Trophoblast cell (in vitro differentiated cells and primary cell): ENCODE results near the gene RAB15.

Source experiments
- DNase-seq, 2 donors: peaks; one replicate each; pipeline ENCODE4 v3.0.0-alpha.2; 2016
- H2AFZ ChIP-seq: 2 replicates; pipeline ENCODE4 v1.6.1; 2013; ENCODE audit warnings: low read length, moderate library complexity, mild to moderate bottlenecking; ENCODE audit not compliant: insufficient read depth, poor library complexity
- H2AK5ac ChIP-seq: 2 replicates; pipeline ENCODE4 v1.6.1; 2013; ENCODE audit warnings: mild to moderate bottlenecking, low read length
- H2BK120ac ChIP-seq: 2 replicates; pipeline ENCODE4 v1.6.1; 2013; ENCODE audit warnings: low read length, mild to moderate bottlenecking, moderate library complexity; ENCODE audit not compliant: insufficient read depth, poor library complexity
- H2BK12ac ChIP-seq: 2 replicates; pipeline ENCODE4 v1.6.1; 2013; ENCODE audit warnings: mild to moderate bottlenecking, low read length, moderate library complexity
- H2BK5ac ChIP-seq: 2 replicates; pipeline ENCODE4 v1.6.1; 2013; ENCODE audit warnings: low read length, low read depth, moderate library complexity, mild to moderate bottlenecking; ENCODE audit not compliant: poor library complexity
- H3K14ac ChIP-seq: 2 replicates; pipeline ENCODE4 v1.6.1; 2013; ENCODE audit warnings: mild to moderate bottlenecking, low read length
- H3K18ac ChIP-seq: 2 replicates; pipeline ENCODE4 v1.6.1; 2013; ENCODE audit warnings: mild to moderate bottlenecking, low read length
- H3K23ac ChIP-seq: 2 replicates; pipeline ENCODE4 v1.6.1; 2013; ENCODE audit warnings: low read length
- H3K27ac ChIP-seq: 2 replicates; pipeline ENCODE4 v1.5.1; 2013; ENCODE audit warnings: low read depth, mild to moderate bottlenecking, inconsistent platforms, low read length, moderate library complexity
- H3K27me3 ChIP-seq: 2 replicates; pipeline ENCODE4 v1.6.1; 2013; ENCODE audit warnings: inconsistent platforms, mild to moderate bottlenecking, low read length, moderate library complexity; ENCODE audit not compliant: insufficient read depth
- H3K36me3 ChIP-seq, 2 experiments: 1 replicate in 1 of 2; 2 replicates in 1 of 2; pipeline ENCODE4 v1.6.1; 2013; ENCODE audit warnings: low read length in 2 of 2, mild to moderate bottlenecking in 2 of 2, moderate library complexity in 1 of 2; ENCODE audit not compliant: insufficient read depth in 2 of 2, control insufficient read depth in 1 of 2
- H3K4ac ChIP-seq: 2 replicates; pipeline ENCODE4 v1.6.1; 2013; ENCODE audit warnings: low read depth, mild to moderate bottlenecking, low read length, moderate library complexity
- H3K4me1 ChIP-seq, 2 experiments: 1 replicate in 1 of 2; 2 replicates in 1 of 2; pipeline ENCODE4 v1.6.1; 2013; ENCODE audit warnings: low read length in 2 of 2, mild to moderate bottlenecking in 2 of 2, moderate library complexity in 1 of 2; ENCODE audit not compliant: insufficient read depth in 2 of 2, control insufficient read depth in 1 of 2
- H3K4me2 ChIP-seq: 2 replicates; pipeline ENCODE4 v1.6.1; 2013; ENCODE audit warnings: inconsistent platforms, mild to moderate bottlenecking, low read length, moderate library complexity
- H3K4me3 ChIP-seq: 2 replicates; pipeline ENCODE4 v1.5.1; 2013; ENCODE audit warnings: mild to moderate bottlenecking, low read depth, low read length, inconsistent platforms
- H3K79me1 ChIP-seq: one replicate; pipeline ENCODE4 v1.6.1; 2013; ENCODE audit warnings: low read length
- H3K79me2 ChIP-seq: 2 replicates; pipeline ENCODE4 v1.6.1; 2013; ENCODE audit warnings: low read length, mild to moderate bottlenecking; ENCODE audit not compliant: control insufficient read depth, insufficient read depth, poor library complexity
- H3K9ac ChIP-seq: 2 replicates; pipeline ENCODE4 v1.6.1; 2013; ENCODE audit warnings: mild to moderate bottlenecking, low read length
- H3K9me3 ChIP-seq: 2 replicates; pipeline ENCODE4 v1.6.1; 2013; ENCODE audit warnings: low read depth, mild to moderate bottlenecking, control low read depth, inconsistent platforms, low read length; ENCODE audit not compliant: insufficient read depth
- H4K12ac ChIP-seq: 2 replicates; pipeline ENCODE4 v1.6.1; 2013; ENCODE audit warnings: low read depth, mild to moderate bottlenecking, low read length, moderate library complexity
- H4K8ac ChIP-seq: 2 replicates; pipeline ENCODE4 v1.6.1; 2013; ENCODE audit warnings: low read depth, mild to moderate bottlenecking, low read length, moderate library complexity
- H4K91ac ChIP-seq: one replicate; pipeline ENCODE4 v1.6.1; 2013; ENCODE audit warnings: low read depth, mild to moderate bottlenecking, low read length, moderate library complexity
- WGBS: extraction: QIAGEN DNeasy Blood & Tissue Kit; methylation state at CpG from one replicate; pipeline ENCODE4 v1.1.7; 2013; ENCODE audit warnings: missing lambda C conversion rate; ENCODE audit not compliant: insufficient read length, insufficient coverage; ENCODE audit errors: extremely low coverage; 5-methylcytosine and 5-hydroxymethylcytosine counted together

RAB15 gene

GRCh38 chr14:64937171-64937820 is 34.8 kb downstream of the RAB15 start:
- no peak overlapping the region for H3K14ac ChIP-seq
- H4K12ac ChIP-seq, result no peak overlapping the region
- no peaks in the 10 kb centered on the region for H3K27me3 ChIP-seq
- no peaks in the 10 kb centered on the region for H3K79me2 ChIP-seq
- no peak overlapping the region for H2BK5ac ChIP-seq
- H2AFZ ChIP-seq, result no peak overlapping the region
- H3K4me2 ChIP-seq, result no peak overlapping the region
- H3K27ac ChIP-seq, result no peak overlapping the region
- H3K9ac ChIP-seq, result no peak overlapping the region
- no CpG with 5 or more reads among the region's 1 CpG for WGBS
- peaks cover 5 to 6% of the 10 kb centered on the region in 2 experiments for H3K36me3 ChIP-seq
- no peak overlapping the region for H2AK5ac ChIP-seq
- no peak overlapping the region for H3K4me3 ChIP-seq
- no peaks in the 10 kb centered on the region for H3K79me1 ChIP-seq
- DNase-seq, result no peak
- H3K23ac ChIP-seq, result no peak overlapping the region
- H2BK12ac ChIP-seq, result no peak overlapping the region
- H3K4me1 ChIP-seq, result peaks cover 0 to 5% of the 10 kb centered on the region in 2 experiments
- H4K91ac ChIP-seq, result no peak overlapping the region
- H2BK120ac ChIP-seq, result no peak overlapping the region
- H3K9me3 ChIP-seq, result no peaks in the 10 kb centered on the region
- no peak overlapping the region for H3K4ac ChIP-seq
- no peak overlapping the region for H4K8ac ChIP-seq
- H3K18ac ChIP-seq, result no peak overlapping the region

DNA sequence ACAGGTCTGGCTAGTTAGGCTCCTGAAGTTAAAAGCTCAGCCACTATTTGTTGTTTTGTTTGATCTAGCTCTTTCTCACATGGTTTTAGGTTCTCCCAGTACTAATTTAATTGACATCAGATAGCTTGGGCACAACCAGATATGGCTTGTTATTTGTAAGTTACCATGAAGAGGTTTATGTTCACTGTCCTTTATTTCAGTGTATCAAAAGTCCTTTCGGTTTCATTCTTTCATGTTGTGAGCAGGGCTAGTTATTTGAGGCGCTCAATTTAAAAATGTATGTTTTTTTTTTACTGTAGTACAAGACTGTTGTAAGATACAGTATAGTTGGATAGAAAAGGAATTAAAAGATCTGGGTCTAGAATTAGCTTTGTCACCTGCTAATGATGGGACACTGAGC is 36.6 kb downstream of the RAB15 start:
- Histone ChIP-seq H2BK5ac (no peak overlapping the region), H4K8ac (no peak overlapping the region), H3K4me1 (no peaks in the 10 kb centered on the region), H2BK12ac (no peak overlapping the region), H2AFZ (no peak overlapping the region), H2BK120ac (no peak overlapping the region), H3K79me2 (no peaks in the 10 kb centered on the region), H3K9me3 (no peaks in the 10 kb centered on the region), H3K14ac (no peak overlapping the region), H3K18ac (no peak overlapping the region), H3K27ac (no peak overlapping the region), H3K36me3 (peaks cover 5 to 6% of the 10 kb centered on the region in 2 experiments), H4K12ac (no peak overlapping the region), H2AK5ac (no peak overlapping the region), H3K4ac (no peak overlapping the region), H4K91ac (no peak overlapping the region), H3K23ac (no peak overlapping the region), H3K79me1 (no peaks in the 10 kb centered on the region), H3K9ac (no peak overlapping the region), H3K27me3 (no peaks in the 10 kb centered on the region), H3K4me3 (no peak overlapping the region), H3K4me2 (no peak overlapping the region)
- WGBS, result no CpG with 5 or more reads among the region's 2 CpGs
- no peak for DNase-seq

DNA sequence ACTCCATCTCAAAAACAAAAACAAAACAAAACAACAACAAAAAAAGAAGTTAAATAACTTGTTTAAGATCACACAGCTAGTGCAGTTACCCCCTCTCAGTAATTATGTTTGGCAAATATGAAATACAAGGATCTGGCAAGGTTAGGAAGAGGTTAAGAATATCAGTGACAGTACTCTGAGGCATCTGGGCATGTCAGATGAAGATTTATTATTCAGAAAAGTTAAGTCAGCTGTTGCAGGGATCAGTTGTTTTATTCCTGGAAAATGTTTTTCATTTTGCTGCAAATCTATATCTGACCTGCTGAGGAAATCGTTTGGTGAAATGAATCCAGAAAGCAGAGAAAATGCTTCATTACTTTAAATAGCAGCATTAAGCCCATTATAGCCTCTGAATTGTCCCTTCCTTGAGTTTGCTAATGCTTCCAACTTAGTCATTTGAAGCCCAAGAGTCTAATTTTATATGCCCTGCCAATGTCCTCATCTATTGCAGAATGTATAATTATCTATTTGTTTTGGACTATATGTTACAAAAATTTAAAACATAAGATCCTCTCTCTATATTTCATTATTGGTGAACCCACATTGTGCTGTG is 37.7 kb downstream of the RAB15 start:
- Histone ChIP-seq H2BK120ac (no peak overlapping the region), H4K8ac (no peak overlapping the region), H3K36me3 (peaks cover 5 to 6% of the 10 kb centered on the region in 2 experiments), H3K14ac (no peak overlapping the region), H3K27ac (no peak overlapping the region), H3K79me2 (no peaks in the 10 kb centered on the region), H3K79me1 (no peaks in the 10 kb centered on the region), H3K9me3 (no peaks in the 10 kb centered on the region), H3K27me3 (no peaks in the 10 kb centered on the region), H3K18ac (no peak overlapping the region), H2BK12ac (no peak overlapping the region), H3K23ac (no peak overlapping the region), H2AFZ (no peak overlapping the region), H3K4me1 (no peaks in the 10 kb centered on the region), H2AK5ac (no peak overlapping the region), H2BK5ac (no peak overlapping the region), H3K9ac (no peak overlapping the region), H4K91ac (no peak overlapping the region), H3K4me3 (no peak overlapping the region), H3K4ac (no peak overlapping the region), H4K12ac (no peak overlapping the region), H3K4me2 (no peak overlapping the region)
- no CpG with 5 or more reads among the region's 1 CpG for WGBS
- DNase-seq, result no peak

DNA sequence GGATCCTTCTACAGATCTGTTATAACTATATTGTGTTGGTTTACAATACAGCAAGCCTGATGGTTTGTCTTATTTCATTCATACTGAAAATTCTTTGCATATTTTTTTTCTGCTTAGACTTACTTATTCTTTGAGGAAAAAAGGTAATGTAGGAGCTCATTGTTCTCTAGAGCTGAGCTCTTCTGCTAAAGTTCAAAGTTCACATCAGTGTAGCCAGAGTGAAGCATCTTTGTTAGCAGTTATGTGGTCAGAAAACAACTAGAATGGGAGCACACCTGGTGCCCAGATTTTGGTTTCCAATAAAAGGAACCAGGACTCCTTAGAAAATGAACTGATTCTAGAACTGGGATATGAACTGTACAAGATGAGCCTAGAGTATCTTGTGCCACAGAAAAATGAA is 39.9 kb downstream of the RAB15 start:
- Histone ChIP-seq H4K91ac (no peak overlapping the region), H2AK5ac (no peak overlapping the region)

More for the DNA sequence above, 39.9 kb downstream of the RAB15 start:
- H2BK12ac ChIP-seq, result no peak overlapping the region
- H3K27me3 ChIP-seq, result no peaks in the 10 kb centered on the region
- no peak overlapping the region for H3K4me2 ChIP-seq
- H3K4me3 ChIP-seq, result no peak overlapping the region
- no peak overlapping the region for H3K14ac ChIP-seq
- H2AFZ ChIP-seq, result no peak overlapping the region
- H3K79me1 ChIP-seq, result no peaks in the 10 kb centered on the region
- H4K12ac ChIP-seq, result no peak overlapping the region
- no peak for DNase-seq
- H3K4ac ChIP-seq, result no peak overlapping the region
- no peak overlapping the region for H3K18ac ChIP-seq
- no peak overlapping the region for H3K9ac ChIP-seq
- no peak overlapping the region for H2BK5ac ChIP-seq
- no peaks in the 10 kb centered on the region for H3K79me2 ChIP-seq
- no peak overlapping the region for H3K23ac ChIP-seq
- no peaks in the 10 kb centered on the region for H3K4me1 ChIP-seq
- H3K36me3 ChIP-seq, result peaks cover 7 to 11% of the 10 kb centered on the region in 2 experiments
- H3K9me3 ChIP-seq, result no peaks in the 10 kb centered on the region
- no peak overlapping the region for H2BK120ac ChIP-seq
- no peak overlapping the region for H3K27ac ChIP-seq
- H4K8ac ChIP-seq, result no peak overlapping the region
